Vagina (tissue), 2 donors: Measurements from ENCODE around the gene TLK2.

Source experiments
- CTCF ChIP-seq, 3 experiments: fragments of 450-650 bp in 2 of 3; fragments of 200-600 bp in 1 of 3; sonication (generic) in 1 of 3; IDR thresholded peaks; one replicate each; pipeline ENCODE4 v1.5.1; 2017 to 2019; ENCODE audit warnings: antibody characterized with exemption in 3 of 3, mild to moderate bottlenecking in 2 of 3, moderate library complexity in 2 of 3
- POLR2A ChIP-seq, 2 donors: fragments of 450-650 bp; IDR thresholded peaks; one replicate each; pipeline ENCODE4 v1.6.1; 2017; ENCODE audit warnings: antibody characterized with exemption in 2 of 2, mild to moderate bottlenecking in 2 of 2, moderate library complexity in 2 of 2

GRCh38 chr17:62649570-62649969, 170.9 kb downstream of the TLK2 start:
- no peak for TF ChIP-seq POLR2A (IDR thresholded peaks at IDR 0.05)
- TF ChIP-seq CTCF (IDR thresholded peaks at IDR 0.05), result no peak
